Upper lobe of left lung (tissue), 4 donors: ENCODE measurements around the gene PIWIL4.

Experiments used
- CTCF ChIP-seq, 6 experiments: fragments of 450-650 bp in 4 of 6; fragments of 200-600 bp in 2 of 6; sonication (generic) in 2 of 6; IDR thresholded peaks; one replicate each; pipeline ENCODE4 v1.5.1; 2016 to 2019; ENCODE audit warnings: antibody characterized with exemption in 6 of 6
- POLR2A ChIP-seq, 4 donors: fragments of 450-650 bp; IDR thresholded peaks; one replicate each; pipeline ENCODE4 v1.5.1; 2016 to 2017; ENCODE audit warnings: antibody characterized with exemption in 4 of 4, mild to moderate bottlenecking in 2 of 4
- POLR2AphosphoS5 ChIP-seq, 2 donors: sonication (generic); formaldehyde crosslinking; IDR thresholded peaks; one replicate each; pipeline ENCODE4 v1.5.1; 2017; ENCODE audit warnings: antibody characterized with exemption in 2 of 2

- TF ChIP-seq CTCF (IDR thresholded peaks at IDR 0.05), result peak; percentile 27 to 62 (median 49)
- no peak for TF ChIP-seq POLR2A (IDR thresholded peaks at IDR 0.05)
- TF ChIP-seq POLR2AphosphoS5 (IDR thresholded peaks at IDR 0.05), result no peak
Measured at GRCh38 chr11:94519478-94520084, 47.6 kb upstream of the PIWIL4 start.
